ENCODE results near the gene SLC6A17. TPM values are rescaled to one million over a fixed set of nuclear protein-coding genes. Genes with fewer than 3 reads are reported as not detected.

Gene SLC6A17
- total RNA-seq, 1 donor from 2014 or later, result not detected

- Mint-ChIP-seq H3K4me1 (ENCODE audit: low read depth) (peaks cover 12% of the 10 kb centered on the region), H3K27ac (no peak overlapping the region), H3K27me3 (peaks cover 20% of the 10 kb centered on the region), H3K9me3 (ENCODE audit: low read depth) (no peaks in the 10 kb centered on the region), H3K36me3 (ENCODE audit: insufficient read depth) (no peaks in the 10 kb centered on the region), H3K4me3 (ENCODE audit: low read depth) (no peak overlapping the region)
- TF ChIP-seq, protein P1, sequence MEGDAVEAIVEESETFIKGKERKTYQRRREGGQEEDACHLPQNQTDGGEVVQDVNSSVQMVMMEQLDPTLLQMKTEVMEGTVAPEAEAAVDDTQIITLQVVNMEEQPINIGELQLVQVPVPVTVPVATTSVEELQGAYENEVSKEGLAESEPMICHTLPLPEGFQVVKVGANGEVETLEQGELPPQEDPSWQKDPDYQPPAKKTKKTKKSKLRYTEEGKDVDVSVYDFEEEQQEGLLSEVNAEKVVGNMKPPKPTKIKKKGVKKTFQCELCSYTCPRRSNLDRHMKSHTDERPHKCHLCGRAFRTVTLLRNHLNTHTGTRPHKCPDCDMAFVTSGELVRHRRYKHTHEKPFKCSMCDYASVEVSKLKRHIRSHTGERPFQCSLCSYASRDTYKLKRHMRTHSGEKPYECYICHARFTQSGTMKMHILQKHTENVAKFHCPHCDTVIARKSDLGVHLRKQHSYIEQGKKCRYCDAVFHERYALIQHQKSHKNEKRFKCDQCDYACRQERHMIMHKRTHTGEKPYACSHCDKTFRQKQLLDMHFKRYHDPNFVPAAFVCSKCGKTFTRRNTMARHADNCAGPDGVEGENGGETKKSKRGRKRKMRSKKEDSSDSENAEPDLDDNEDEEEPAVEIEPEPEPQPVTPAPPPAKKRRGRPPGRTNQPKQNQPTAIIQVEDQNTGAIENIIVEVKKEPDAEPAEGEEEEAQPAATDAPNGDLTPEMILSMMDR (IDR thresholded peaks at IDR 0.05; ENCODE audit: unreplicated experiment), result no peak
- no peak for DNase-seq (ENCODE audit: low spot score, unreplicated experiment)
These were observed 80.3 kb downstream of the SLC6A17 start for GRCh38 chr1:110230381-110231199.

DNA sequence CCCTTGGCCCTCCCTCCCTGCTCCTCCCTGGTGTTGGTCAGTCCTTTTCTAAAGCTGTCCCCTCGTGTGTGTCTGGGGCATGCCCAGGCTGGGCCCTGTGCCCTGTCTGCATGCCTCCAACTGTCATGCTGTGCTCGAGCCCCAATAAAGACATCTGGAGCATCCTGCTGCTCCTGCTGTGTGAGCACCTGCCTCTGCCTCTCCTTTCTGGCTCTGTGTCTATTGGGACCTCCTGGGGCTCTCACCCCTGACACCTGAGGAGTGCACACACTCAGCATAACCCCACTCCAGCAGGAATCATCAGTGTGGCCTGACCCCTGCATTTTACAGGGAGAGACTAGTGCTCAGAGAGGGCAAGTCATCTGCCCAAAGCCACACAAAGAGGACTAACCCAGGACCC, 83.6 kb downstream of the SLC6A17 start:
- no peaks in the 10 kb centered on the region for H3K36me3 Mint-ChIP-seq (ENCODE audit: insufficient read depth)
- peaks cover 21% of the 10 kb centered on the region for H3K27me3 Mint-ChIP-seq
- TF ChIP-seq, protein P1 (IDR thresholded peaks at IDR 0.05; ENCODE audit: unreplicated experiment), result no peak
- DNase-seq (ENCODE audit: low spot score, unreplicated experiment), result no peak
- no peak overlapping the region for H3K4me3 Mint-ChIP-seq (ENCODE audit: low read depth)
- no peaks in the 10 kb centered on the region for H3K9me3 Mint-ChIP-seq (ENCODE audit: low read depth)
- no peak overlapping the region for H3K27ac Mint-ChIP-seq
- H3K4me1 Mint-ChIP-seq (ENCODE audit: low read depth), result peaks cover 21% of the 10 kb centered on the region

- Mint-ChIP-seq H3K36me3 (ENCODE audit: insufficient read depth) (no peaks in the 10 kb centered on the region), H3K27ac (no peak overlapping the region), H3K4me1 (ENCODE audit: low read depth) (peaks cover 21% of the 10 kb centered on the region), H3K9me3 (ENCODE audit: low read depth) (no peaks in the 10 kb centered on the region), H3K4me3 (ENCODE audit: low read depth) (no peak overlapping the region), H3K27me3 (peaks cover 26% of the 10 kb centered on the region)
- TF ChIP-seq, protein P1 (IDR thresholded peaks at IDR 0.05; ENCODE audit: unreplicated experiment), result no peak
- DNase-seq (ENCODE audit: low spot score, unreplicated experiment), result no peak
These were observed 84.4 kb downstream of the SLC6A17 start for GRCh38 chr1:110234691-110235090.

GRCh38 chr1:110235181-110235833, 85.0 kb downstream of the SLC6A17 start:
- H3K27me3 Mint-ChIP-seq, result peaks cover 28% of the 10 kb centered on the region
- peaks cover 23% of the 10 kb centered on the region for H3K4me1 Mint-ChIP-seq (ENCODE audit: low read depth)
- DNase-seq (ENCODE audit: low spot score, unreplicated experiment), result no peak
- no peak overlapping the region for H3K4me3 Mint-ChIP-seq (ENCODE audit: low read depth)
- H3K27ac Mint-ChIP-seq, result no peak overlapping the region
- H3K36me3 Mint-ChIP-seq (ENCODE audit: insufficient read depth), result no peaks in the 10 kb centered on the region
- H3K9me3 Mint-ChIP-seq (ENCODE audit: low read depth), result no peaks in the 10 kb centered on the region
- TF ChIP-seq, protein P1 (IDR thresholded peaks at IDR 0.05; ENCODE audit: unreplicated experiment), result no peak

- Mint-ChIP-seq H3K27ac (peak overlapping the region; percentile 21), H3K4me1 (ENCODE audit: low read depth) (peaks cover 23% of the 10 kb centered on the region), H3K4me3 (ENCODE audit: low read depth) (no peak overlapping the region), H3K36me3 (ENCODE audit: insufficient read depth) (no peaks in the 10 kb centered on the region), H3K9me3 (ENCODE audit: low read depth) (no peaks in the 10 kb centered on the region), H3K27me3 (peaks cover 29% of the 10 kb centered on the region)
- DNase-seq (ENCODE audit: low spot score, unreplicated experiment), result no peak
- TF ChIP-seq, protein P1 (IDR thresholded peaks at IDR 0.05; ENCODE audit: unreplicated experiment), result no peak
These were observed 85.8 kb downstream of the SLC6A17 start for GRCh38 chr1:110235834-110236682.

All from progenitor cell of endocrine pancreas (in vitro differentiated cells).